Neural progenitor cell (in vitro differentiated cells): ENCODE results near the gene RAVER1. TPM values are rescaled to one million over a fixed set of nuclear protein-coding genes. Genes with fewer than 3 reads are reported as not detected.

Experiments
- DNase-seq: peaks from one replicate; pipeline ENCODE4 v3.0.0-alpha.2; 2016; ENCODE audit warnings: low spot score
- H2AFZ ChIP-seq: fragments of 200-600 bp; sonication (generic); replicated peaks from 2 replicates; pipeline ENCODE4 v1.6.1; 2016; ENCODE audit warnings: antibody characterized with exemption
- H3F3A ChIP-seq: fragments of 200-600 bp; sonication (generic); 2 replicates; pipeline ENCODE4 v1.6.1; 2016; ENCODE audit warnings: antibody characterized with exemption, low read depth
- H3K27ac ChIP-seq: fragments of 200-600 bp; sonication (generic); 2 replicates; pipeline ENCODE4 v1.5.1; 2016; ENCODE audit warnings: mild to moderate bottlenecking
- H3K27me3 ChIP-seq: fragments of 200-600 bp; sonication (generic); 2 replicates; pipeline ENCODE4 v1.6.1; 2016; ENCODE audit warnings: mild to moderate bottlenecking, moderate library complexity
- H3K36me3 ChIP-seq: fragments of 200-600 bp; sonication (generic); 2 replicates; pipeline ENCODE4 v1.5.1; 2016
- H3K4me1 ChIP-seq: fragments of 200-600 bp; sonication (generic); 2 replicates; pipeline ENCODE4 v1.6.1; 2016; ENCODE audit warnings: mixed run types
- H3K4me2 ChIP-seq: fragments of 200-600 bp; sonication (generic); 2 replicates; pipeline ENCODE4 v1.6.1; 2016
- H3K4me3 ChIP-seq: fragments of 200-600 bp; sonication (generic); 2 replicates; pipeline ENCODE4 v1.5.1; 2016
- H3K79me2 ChIP-seq: fragments of 200-600 bp; sonication (generic); 2 replicates; pipeline ENCODE4 v1.6.1; 2016; ENCODE audit warnings: low read depth
- H3K9ac ChIP-seq: fragments of 200-600 bp; sonication (generic); 2 replicates; pipeline ENCODE4 v1.6.1; 2016
- H3K9me3 ChIP-seq: fragments of 200-600 bp; sonication (generic); 2 replicates; pipeline ENCODE4 v1.5.1; 2016; ENCODE audit warnings: low read depth
- H4K20me1 ChIP-seq: fragments of 200-600 bp; sonication (generic); 2 replicates; pipeline ENCODE4 v1.6.1; 2016; ENCODE audit warnings: low read depth
- H3K27ac Mint-ChIP-seq: 3 replicates; pipeline ENCODE4 v1.8.0; 2021; ENCODE audit warnings: mixed read lengths
- H3K27me3 Mint-ChIP-seq: 2 replicates; pipeline ENCODE4 v1.8.0; 2022; ENCODE audit warnings: low read depth, mild to moderate bottlenecking, inconsistent platforms, moderate library complexity, mixed read lengths; ENCODE audit not compliant: insufficient read depth
- H3K36me3 Mint-ChIP-seq: 3 replicates; pipeline ENCODE4 v1.8.0; 2021; ENCODE audit warnings: mixed read lengths
- H3K4me1 Mint-ChIP-seq: 3 replicates; pipeline ENCODE4 v1.8.0; 2021; ENCODE audit warnings: mixed read lengths
- H3K4me3 Mint-ChIP-seq: 3 replicates; pipeline ENCODE4 v1.8.0; 2021; ENCODE audit warnings: mild to moderate bottlenecking, moderate library complexity, mixed read lengths
- H3K9me3 Mint-ChIP-seq: 3 replicates; pipeline ENCODE4 v1.8.0; 2020; ENCODE audit warnings: mixed read lengths
- EZH2 ChIP-seq: fragments of 200-600 bp; sonication (generic); IDR thresholded peaks from 2 replicates; pipeline ENCODE4 v1.6.1; 2017; ENCODE audit warnings: antibody characterized with exemption, mild to moderate bottlenecking, moderate library complexity
- EZH2phosphoT487 ChIP-seq: fragments of 200-600 bp; sonication (generic); IDR thresholded peaks from 2 replicates; pipeline ENCODE4 v1.6.1; 2017; ENCODE audit warnings: antibody characterized with exemption
- total RNA-seq: library from RNA; depleted of rRNA; stranded (reverse); fragments of >200 nt; gene quantifications from 2 replicates; pipeline ENCODE4 v1.2.3, GENCODE V29; 2015; ENCODE audit warnings: low replicate concordance
- TF ChIP-seq, protein P1 (sequence below): fragments of 200-600 bp; sonication (generic); IDR thresholded peaks from 2 replicates; pipeline ENCODE4 v1.5.1; 2017; ENCODE audit warnings: antibody characterized with exemption, mild to moderate bottlenecking

The RAVER1 gene
- total RNA-seq, 1 donor from 2014 or later: 5.4 TPM

GRCh38 chr19:10356431-10356830, 23.1 kb upstream of the RAVER1 start:
- Mint-ChIP-seq H3K27me3 (peaks cover 2% of the 10 kb centered on the region), H3K4me3 (no peak overlapping the region)
- no peaks in the 10 kb centered on the region for H3K27me3 ChIP-seq

DNA sequence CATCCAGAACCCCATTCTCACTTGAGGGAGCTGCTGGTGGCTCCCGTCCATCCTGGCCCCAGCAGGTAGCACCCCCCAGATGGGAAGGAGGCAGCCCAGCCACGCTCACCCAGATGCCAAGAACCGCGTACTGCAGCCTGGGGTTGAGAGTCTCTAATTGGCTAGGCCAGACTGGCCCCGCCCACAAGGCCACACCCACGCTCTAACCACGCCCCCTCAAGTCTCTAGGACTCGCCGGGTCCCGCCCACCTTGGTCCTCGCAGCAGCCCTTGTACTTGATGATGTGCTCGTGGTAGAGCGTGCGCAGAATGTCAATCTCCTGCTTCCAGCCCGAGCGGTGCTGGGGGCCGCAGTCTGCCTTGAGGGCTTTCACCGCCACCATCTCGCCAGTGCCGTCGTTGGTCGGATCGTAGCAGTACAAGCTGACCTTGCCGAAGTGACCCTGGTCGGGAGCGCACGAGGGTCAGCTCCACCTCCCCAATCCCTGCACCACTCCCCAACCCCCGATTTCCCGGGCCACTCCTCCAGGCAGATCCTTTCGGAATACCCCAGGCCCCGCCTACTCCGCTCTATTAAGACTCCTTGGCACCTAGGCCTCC, 20.6 kb upstream of the RAVER1 start:
- Histone ChIP-seq H3K27me3 (no peaks in the 10 kb centered on the region), H3K36me3 (no peaks in the 10 kb centered on the region), H4K20me1 (peaks cover 23% of the 10 kb centered on the region), H3K4me1 (peaks cover 10% of the 10 kb centered on the region), H3K4me3 (peak overlapping the region; percentile 50), H3K9me3 (no peaks in the 10 kb centered on the region), H2AFZ (peak overlapping the region; percentile 68), H3K79me2 (no peaks in the 10 kb centered on the region), H3F3A (peaks cover 31% of the 10 kb centered on the region), H3K27ac (no peak overlapping the region), H3K9ac (no peak overlapping the region), H3K4me2 (peak overlapping the region; percentile 84)
- Mint-ChIP-seq H3K36me3 (peaks cover 11% of the 10 kb centered on the region), H3K27me3 (peaks cover 2% of the 10 kb centered on the region), H3K9me3 (no peaks in the 10 kb centered on the region), H3K27ac (no peak overlapping the region), H3K4me1 (peaks cover 20% of the 10 kb centered on the region), H3K4me3 (peak overlapping the region; percentile 69)
- no peak for TF ChIP-seq EZH2phosphoT487
- TF ChIP-seq EZH2: no peak
- peak; percentile 95 for DNase-seq

More at GRCh38 chr19:10356431-10356830, 23.1 kb upstream of the RAVER1 start:
- Histone ChIP-seq H3K9ac (no peak overlapping the region), H3K27ac (no peak overlapping the region), H3F3A (peaks cover 31% of the 10 kb centered on the region), H3K79me2 (no peaks in the 10 kb centered on the region), H4K20me1 (peaks cover 23% of the 10 kb centered on the region), H3K9me3 (no peaks in the 10 kb centered on the region), H2AFZ (no peak overlapping the region), H3K4me2 (no peak overlapping the region), H3K36me3 (no peaks in the 10 kb centered on the region), H3K4me3 (no peak overlapping the region), H3K4me1 (peaks cover 10% of the 10 kb centered on the region)
- DNase-seq: no peak
- no peak overlapping the region for H3K27ac Mint-ChIP-seq
- H3K4me1 Mint-ChIP-seq: peaks cover 20% of the 10 kb centered on the region
- no peaks in the 10 kb centered on the region for H3K9me3 Mint-ChIP-seq
- peaks cover 18% of the 10 kb centered on the region for H3K36me3 Mint-ChIP-seq
- TF ChIP-seq EZH2phosphoT487 (no peak), EZH2 (no peak)
- TF ChIP-seq, protein P1, sequence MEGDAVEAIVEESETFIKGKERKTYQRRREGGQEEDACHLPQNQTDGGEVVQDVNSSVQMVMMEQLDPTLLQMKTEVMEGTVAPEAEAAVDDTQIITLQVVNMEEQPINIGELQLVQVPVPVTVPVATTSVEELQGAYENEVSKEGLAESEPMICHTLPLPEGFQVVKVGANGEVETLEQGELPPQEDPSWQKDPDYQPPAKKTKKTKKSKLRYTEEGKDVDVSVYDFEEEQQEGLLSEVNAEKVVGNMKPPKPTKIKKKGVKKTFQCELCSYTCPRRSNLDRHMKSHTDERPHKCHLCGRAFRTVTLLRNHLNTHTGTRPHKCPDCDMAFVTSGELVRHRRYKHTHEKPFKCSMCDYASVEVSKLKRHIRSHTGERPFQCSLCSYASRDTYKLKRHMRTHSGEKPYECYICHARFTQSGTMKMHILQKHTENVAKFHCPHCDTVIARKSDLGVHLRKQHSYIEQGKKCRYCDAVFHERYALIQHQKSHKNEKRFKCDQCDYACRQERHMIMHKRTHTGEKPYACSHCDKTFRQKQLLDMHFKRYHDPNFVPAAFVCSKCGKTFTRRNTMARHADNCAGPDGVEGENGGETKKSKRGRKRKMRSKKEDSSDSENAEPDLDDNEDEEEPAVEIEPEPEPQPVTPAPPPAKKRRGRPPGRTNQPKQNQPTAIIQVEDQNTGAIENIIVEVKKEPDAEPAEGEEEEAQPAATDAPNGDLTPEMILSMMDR: no peak

DNA sequence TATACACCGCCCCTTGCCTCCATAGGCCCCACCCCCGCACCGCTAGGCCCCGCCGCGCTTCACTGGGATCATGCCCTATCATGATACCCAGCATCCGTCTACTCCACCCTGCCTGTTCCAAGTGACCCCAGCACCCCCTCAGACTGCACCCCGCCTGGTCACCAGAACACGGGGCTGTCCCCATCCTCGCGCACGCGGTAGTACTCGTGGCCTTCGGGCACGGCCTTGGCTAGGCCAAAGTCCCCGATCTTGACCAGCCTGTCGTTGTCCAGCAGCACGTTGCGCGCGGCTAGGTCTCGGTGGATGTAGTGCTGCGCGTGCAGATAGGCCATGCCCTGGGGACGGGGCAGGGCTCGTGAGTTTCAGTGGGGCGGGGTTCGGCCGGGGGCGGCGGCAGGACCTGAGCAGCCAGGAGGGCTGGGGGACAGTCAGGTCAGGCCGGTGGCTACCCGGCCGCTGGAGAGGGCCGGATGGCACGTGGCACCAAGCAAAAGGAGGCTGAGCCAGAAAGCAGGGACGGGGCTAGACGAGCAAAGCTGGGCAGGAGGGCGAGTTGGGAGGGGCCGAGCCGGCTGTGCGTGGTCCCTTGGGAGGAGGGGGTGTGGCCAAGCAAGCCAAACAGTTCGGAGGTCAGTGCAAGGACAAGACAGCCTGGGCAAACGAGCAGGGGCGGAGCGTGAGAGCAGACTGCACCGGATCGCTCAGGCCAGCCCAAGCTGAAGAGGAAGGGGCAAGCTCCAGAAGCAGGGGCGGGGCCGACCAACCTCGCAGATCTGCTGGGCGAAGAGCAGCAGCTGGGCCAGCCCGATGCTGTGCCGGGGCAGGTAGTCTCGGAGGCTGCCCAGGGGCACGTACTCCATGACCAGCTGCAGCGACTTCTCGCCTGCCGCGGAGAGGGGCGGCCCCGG, 19.7 kb upstream of the RAVER1 start:
- Histone ChIP-seq H3K79me2 (no peaks in the 10 kb centered on the region), H3K4me2 (peak overlapping the region; percentile 84), H3K4me1 (peaks cover 10% of the 10 kb centered on the region), H3K4me3 (peak overlapping the region; percentile 50), H4K20me1 (peaks cover 23% of the 10 kb centered on the region), H3K36me3 (no peaks in the 10 kb centered on the region), H3K9me3 (no peaks in the 10 kb centered on the region), H3F3A (peaks cover 31% of the 10 kb centered on the region), H2AFZ (peak overlapping the region; percentile 68), H3K9ac (no peak overlapping the region), H3K27ac (no peak overlapping the region), H3K27me3 (no peaks in the 10 kb centered on the region)
- H3K36me3 Mint-ChIP-seq: peaks cover 11% of the 10 kb centered on the region
- H3K4me1 Mint-ChIP-seq: peaks cover 20% of the 10 kb centered on the region
- H3K27ac Mint-ChIP-seq: peak overlapping the region; percentile 46
- no peaks in the 10 kb centered on the region for H3K9me3 Mint-ChIP-seq
- peak overlapping the region; percentile 77 for H3K4me3 Mint-ChIP-seq
- peak; percentile 95 for DNase-seq
- TF ChIP-seq EZH2phosphoT487 (no peak), EZH2 (no peak)
- TF ChIP-seq, protein P1: no peak
- H3K27me3 Mint-ChIP-seq: peaks cover 2% of the 10 kb centered on the region
